NCI-H2107 treated with DMSO at 0.1 percent for 48 hours (cell line): ENCODE results near the gene INTS12.
A peak's percentile ranks its signal among the peaks of the same experiment; 100 is the strongest.

Source experiments
- DNase-seq: peaks from one replicate; lab custom pipeline; 2025; ENCODE audit not compliant: unreplicated experiment; lab: John Stamatoyannopoulos, UW

The INTS12 gene

GRCh38 chr4:105686571-105686970 lies 21.9 kb downstream of the INTS12 start:
- no peak for DNase-seq

- DNase-seq, result no peak
Observed at GRCh38 chr4:105683038-105683437, 25.5 kb downstream of the INTS12 start.

- peak; percentile 1 for DNase-seq
Observed at GRCh38 chr4:105679186-105679585, 29.3 kb downstream of the INTS12 start.

GRCh38 chr4:105677709-105678108 lies 30.8 kb downstream of the INTS12 start:
- no peak for DNase-seq

GRCh38 chr4:105674011-105674410 lies 34.5 kb downstream of the INTS12 start:
- no peak for DNase-seq

GRCh38 chr4:105671301-105671700 lies 37.2 kb downstream of the INTS12 start:
- DNase-seq, result no peak

- DNase-seq, result no peak
Observed at GRCh38 chr4:105670684-105671083, 37.8 kb downstream of the INTS12 start.

GRCh38 chr4:105666693-105667092 lies 41.8 kb downstream of the INTS12 start:
- peak; percentile 3 for DNase-seq

- DNase-seq, result no peak
Observed at GRCh38 chr4:105662935-105663675, 45.4 kb downstream of the INTS12 start.

GRCh38 chr4:105661028-105661427 lies 47.5 kb downstream of the INTS12 start:
- DNase-seq, result no peak

GRCh38 chr4:105659190-105659589 lies 49.3 kb downstream of the INTS12 start:
- no peak for DNase-seq

- DNase-seq, result no peak
Observed at GRCh38 chr4:105657117-105657765, 51.2 kb downstream of the INTS12 start.

- no peak for DNase-seq
Observed at GRCh38 chr4:105652286-105652888, 56.1 kb downstream of the INTS12 start.

- no peak for DNase-seq
Observed at GRCh38 chr4:105651884-105652283, 56.6 kb downstream of the INTS12 start.

- no peak for DNase-seq
Observed at GRCh38 chr4:105650190-105650589, 58.3 kb downstream of the INTS12 start.

- no peak for DNase-seq
Observed at GRCh38 chr4:105645440-105645839, 63.0 kb downstream of the INTS12 start.

GRCh38 chr4:105644257-105644656 lies 64.2 kb downstream of the INTS12 start:
- DNase-seq, result no peak

- DNase-seq, result no peak
Observed at GRCh38 chr4:105641845-105642244, 66.6 kb downstream of the INTS12 start.

- DNase-seq, result no peak
Observed at GRCh38 chr4:105637408-105638176, 70.9 kb downstream of the INTS12 start.

- no peak for DNase-seq
Observed at GRCh38 chr4:105634402-105635080, 73.9 kb downstream of the INTS12 start.

GRCh38 chr4:105633241-105633640 lies 75.2 kb downstream of the INTS12 start:
- DNase-seq, result no peak
